HG02588 (cell line): ENCODE measurements around the gene SELENOI.
"Not testable (repeated sequence)": the region's sequence is repeated elsewhere in the genome, so short reads cannot be mapped to it uniquely, and the experiment has no call there.

Experiments
- ATAC-seq: cut with Tn5 transposase; IDR thresholded peaks from one replicate; pipeline ENCODE4 v1.9.1; 2021; ENCODE audit warnings: mild to moderate bottlenecking, moderate library complexity; ENCODE audit not compliant: unreplicated experiment

Gene SELENOI

GRCh38 chr2:26345545-26346453 lies at the start of gene SELENOI:
Gene SELENOI, plus strand, starts transcription at chr2:26346143. Its CDS starts 90 bp downstream, at chr2:26346233.
- ATAC-seq = peak; percentile 95

GRCh38 chr2:26297061-26297460 lies 48.9 kb upstream of the SELENOI start:
- no peak for ATAC-seq

GRCh38 chr2:26298286-26298637 lies 47.7 kb upstream of the SELENOI start:
- ATAC-seq = no peak

GRCh38 chr2:26298638-26299393 lies 47.1 kb upstream of the SELENOI start:
- no peak for ATAC-seq

- no peak for ATAC-seq
These were observed 46.4 kb upstream of the SELENOI start for GRCh38 chr2:26299471-26300101.

GRCh38 chr2:26300234-26300925 lies 45.6 kb upstream of the SELENOI start:
- ATAC-seq = no peak

GRCh38 chr2:26302846-26303245 lies 43.1 kb upstream of the SELENOI start:
- ATAC-seq = no peak

GRCh38 chr2:26305094-26305493 lies 40.8 kb upstream of the SELENOI start:
- not testable (repeated sequence) for ATAC-seq

GRCh38 chr2:26305540-26305939 lies 40.4 kb upstream of the SELENOI start:
- no peak for ATAC-seq

GRCh38 chr2:26309921-26310320 lies 36.0 kb upstream of the SELENOI start:
- no peak for ATAC-seq

GRCh38 chr2:26312471-26312870 lies 33.5 kb upstream of the SELENOI start:
- ATAC-seq = no peak

GRCh38 chr2:26313446-26313845 lies 32.5 kb upstream of the SELENOI start:
- no peak for ATAC-seq

- no peak for ATAC-seq
These were observed 31.7 kb upstream of the SELENOI start for GRCh38 chr2:26314243-26314642.

GRCh38 chr2:26316041-26316440 lies 29.9 kb upstream of the SELENOI start:
- ATAC-seq = no peak

GRCh38 chr2:26316845-26317244 lies 29.1 kb upstream of the SELENOI start:
- no peak for ATAC-seq

GRCh38 chr2:26317377-26318105 lies 28.4 kb upstream of the SELENOI start:
- no peak for ATAC-seq

GRCh38 chr2:26318950-26319349 lies 27.0 kb upstream of the SELENOI start:
- ATAC-seq = no peak

- ATAC-seq = not testable (repeated sequence)
These were observed 21.5 kb upstream of the SELENOI start for GRCh38 chr2:26324479-26324878.

- ATAC-seq = no peak
These were observed 21.0 kb upstream of the SELENOI start for GRCh38 chr2:26324903-26325302.

- no peak for ATAC-seq
These were observed 20.1 kb upstream of the SELENOI start for GRCh38 chr2:26325851-26326250.
